HepG2 (cell line): ENCODE measurements around the gene ZNHIT6. TPM values are rescaled to one million over a fixed set of nuclear protein-coding genes. Genes with fewer than 3 reads are reported as not detected.

Experiments
- ATAC-seq: fragments of 200-7000 bp; cut with Tn5 transposase; 3 replicates; pipeline ENCODE4 v1.9.1; 2020; ENCODE audit warnings: mild to moderate bottlenecking, moderate library complexity
- BruUV-seq: library from RNA; stranded (reverse); fragments of 400-500 nt; replicated peaks from 2 replicates; lab custom pipeline; 2021; lab: Mats Ljungman, UMichigan
- CTCF ChIA-PET: fragments of 300-600 bp; formaldehyde crosslinking; extraction: SDS; loops from one replicate; lab custom pipeline; 2021; ENCODE audit warnings: low total read pairs, inconsistent platforms, low intra/inter-chr PET ratio; lab: Yijun Ruan, JAX
- POLR2A ChIA-PET: fragments of 350-600 bp; sonication (Branson Sonifier 250); formaldehyde crosslinking; loops from one replicate; lab custom pipeline; 2020; ENCODE audit warnings: antibody characterized with exemption, inconsistent platforms; lab: Yijun Ruan, JAX
- DNase-seq: peaks from one replicate; pipeline ENCODE4 v3.0.0-alpha.2; 2015; ENCODE audit warnings: low spot score
- FAIRE-seq: peaks from 3 replicates; lab custom pipeline; 2011; peaks lifted over from hg19 to GRCh38; lab: Jason Lieb, UNC
- H2AFZ ChIP-seq: one replicate; pipeline ENCODE4 v1.6.1; 2011; ENCODE audit warnings: low read length, inconsistent platforms
- H3K27ac ChIP-seq: fragments of 300-600 bp; 3 replicates; pipeline ENCODE4 v1.8.0; 2011; ENCODE audit warnings: mixed run types, mild to moderate bottlenecking, mixed read lengths, low read length, inconsistent platforms; ENCODE audit not compliant: insufficient read depth; ENCODE audit errors: extremely low read length
- H3K27me3 ChIP-seq, 2 experiments: fragments of 200-600 bp in 1 of 2; 2 replicates in 1 of 2; 3 replicates in 1 of 2; pipeline versions ENCODE4 v1.6.0 to v1.8.0; 2011; ENCODE audit warnings: low read length in 2 of 2, mild to moderate bottlenecking in 2 of 2, moderate library complexity in 2 of 2, inconsistent platforms in 1 of 2; ENCODE audit not compliant: insufficient read depth in 2 of 2, control insufficient read depth in 1 of 2
- H3K36me3 ChIP-seq, 2 experiments: fragments of 200-600 bp in 1 of 2; replicated peaks in 1 of 2; 2 replicates in 1 of 2; 3 replicates in 1 of 2; pipeline versions ENCODE4 v1.5.1 to v1.8.0; 2011; ENCODE audit warnings: low read length in 2 of 2, inconsistent platforms in 1 of 2; ENCODE audit not compliant: insufficient read depth in 2 of 2, control insufficient read depth in 1 of 2
- H3K4me1 ChIP-seq: 2 replicates; pipeline ENCODE4 v1.5.1; 2012; ENCODE audit warnings: low read length, inconsistent platforms; ENCODE audit not compliant: insufficient read depth
- H3K4me2 ChIP-seq: 2 replicates; pipeline ENCODE4 v1.6.0; 2011; ENCODE audit warnings: low read depth, low read length, inconsistent platforms
- H3K4me3 ChIP-seq, 3 experiments: fragments of 200-600 bp in 1 of 3; sonication (generic), shearing (Covaris generic) in 1 of 3; replicated peaks in 1 of 3; 2 replicates each; pipeline ENCODE4 v1.5.1; 2011 to 2016; ENCODE audit warnings: low read length in 3 of 3, inconsistent platforms in 2 of 3, low read depth in 2 of 3, mild to moderate bottlenecking in 2 of 3, control low read depth in 1 of 3, mixed read lengths in 1 of 3; ENCODE audit not compliant: insufficient read depth in 1 of 3
- H3K79me2 ChIP-seq: one replicate; pipeline ENCODE4 v1.6.1; 2011; ENCODE audit warnings: low read length, inconsistent platforms; ENCODE audit not compliant: insufficient read depth
- H3K9ac ChIP-seq: 2 replicates; pipeline ENCODE4 v1.6.0; 2011; ENCODE audit warnings: mild to moderate bottlenecking, low read depth, low read length, inconsistent platforms; ENCODE audit not compliant: insufficient read depth
- H3K9me3 ChIP-seq: 2 replicates; pipeline ENCODE4 v1.5.1; 2012; ENCODE audit warnings: mild to moderate bottlenecking, low read length
- H4K20me1 ChIP-seq: 2 replicates; pipeline ENCODE4 v1.6.0; 2011; ENCODE audit warnings: inconsistent platforms, mild to moderate bottlenecking, low read length, moderate library complexity; ENCODE audit not compliant: insufficient read depth
- DMAP1 ChIP-seq: IDR thresholded peaks from 2 replicates; pipeline ENCODE4 v1.6.1; 2016
- FOSL2 ChIP-seq: sonication (generic); formaldehyde crosslinking; IDR thresholded peaks from 2 replicates; pipeline ENCODE4 v1.4.0; 2020; ENCODE audit warnings: missing genetic modification reagents
- FOXA3 ChIP-seq: IDR thresholded peaks from 2 replicates; pipeline ENCODE4 v1.6.1; 2016; ENCODE audit warnings: missing genetic modification reagents, missing compliant biosample characterization
- HMG20B ChIP-seq: conservative IDR thresholded peaks from 2 replicates; pipeline ENCODE4 v1.6.1; 2016; ENCODE audit warnings: missing genetic modification reagents, missing compliant biosample characterization
- KDM6A ChIP-seq: IDR thresholded peaks from 2 replicates; pipeline ENCODE4 v1.6.1; 2016; ENCODE audit warnings: low read depth
- NCOA2 ChIP-seq: sonication (generic); formaldehyde crosslinking; IDR thresholded peaks from 2 replicates; pipeline ENCODE4 v1.8.0; 2022; ENCODE audit warnings: inconsistent platforms
- SP2 ChIP-seq: sonication (generic); formaldehyde crosslinking; IDR thresholded peaks from 2 replicates; pipeline ENCODE4 v1.5.1; 2020; ENCODE audit warnings: mild to moderate bottlenecking, missing genetic modification reagents
- TGIF2 ChIP-seq: IDR thresholded peaks from 2 replicates; pipeline ENCODE4 v1.6.1; 2016; ENCODE audit warnings: control low read depth, missing compliant biosample characterization
- XRCC5 ChIP-seq: fragments of 200-400 bp; formaldehyde crosslinking; optimal IDR thresholded peaks from 2 replicates; pipeline ENCODE3; 2017; ENCODE audit warnings: mild to moderate bottlenecking, low read length
- ZFY ChIP-seq: sonication (generic); formaldehyde crosslinking; IDR thresholded peaks from 2 replicates; pipeline ENCODE4 v1.4.0; 2020; ENCODE audit warnings: missing genetic modification reagents
- ZNF577 ChIP-seq: sonication (generic); formaldehyde crosslinking; IDR thresholded peaks from 2 replicates; pipeline ENCODE4 v1.4.0; 2020; ENCODE audit warnings: mild to moderate bottlenecking, low read depth, missing genetic modification reagents, borderline replicate concordance
- ZNF761 ChIP-seq: sonication (generic); formaldehyde crosslinking; conservative IDR thresholded peaks from 2 replicates; pipeline ENCODE4 v1.4.0; 2020; ENCODE audit warnings: mild to moderate bottlenecking, missing genetic modification reagents
- WGBS: methylation state at CpG from one replicate; pipeline ENCODE4 v1.1.6; 2017; ENCODE audit warnings: low lambda C conversion rate; 5-methylcytosine and 5-hydroxymethylcytosine counted together
- in situ Hi-C: cut with HindIII; loops from 2 replicates; pipeline ENCODE4 v1.10.0; 2017; ENCODE audit warnings: low pct_unique_long_range_greater_than_20kb; ENCODE audit not compliant: extremely low pct_ligation_motif_present
- intact Hi-C: fragments of 100-400 bp; cut with micrococcal nuclease; formaldehyde crosslinking; loops from one replicate; pipeline ENCODE4 v1.10.0; 2022; ENCODE audit not compliant: unreplicated experiment
- polyA plus RNA-seq, 8 experiments: library from polyadenylated mRNA; depleted of rRNA in 3 of 8; stranded (reverse) in 7 of 8; unstranded in 1 of 8; fragments of >200 nt; fragmentation: Illumina TruSeq in 4 of 8; extraction: Trizol in 4 of 8; gene quantifications; 2 replicates each; pipeline versions ENCODE4 v1.2.1 to v1.2.3, GENCODE V29; 2011 to 2016; ENCODE audit warnings: low read depth in 4 of 8, missing spikeins in 1 of 8, mixed read lengths in 1 of 8; ENCODE audit not compliant: insufficient read depth in 1 of 8
- total RNA-seq, 5 experiments: library from RNA; depleted of rRNA; stranded (reverse); fragments of >200 nt; fragmentation: Illumina TruSeq; extraction: Trizol; gene quantifications; 2 replicates each; pipeline ENCODE4 v1.2.3, GENCODE V29; 2016; ENCODE audit warnings: low read depth in 1 of 5
- TF ChIP-seq, protein P1 (sequence below): sonication (generic); formaldehyde crosslinking; IDR thresholded peaks from 2 replicates; pipeline ENCODE4 v1.4.0; 2020; ENCODE audit warnings: mild to moderate bottlenecking, missing genetic modification reagents
- TF ChIP-seq, protein P2 (sequence below): sonication (generic); formaldehyde crosslinking; IDR thresholded peaks from 2 replicates; pipeline ENCODE4 v1.4.0; 2020; ENCODE audit warnings: missing genetic modification reagents
- TF ChIP-seq, protein P3 (sequence below): sonication (generic); formaldehyde crosslinking; IDR thresholded peaks from 2 replicates; pipeline ENCODE4 v1.4.0; 2020; ENCODE audit warnings: missing genetic modification reagents
- TF ChIP-seq, protein P4 (sequence below): sonication (generic); formaldehyde crosslinking; IDR thresholded peaks from 2 replicates; pipeline ENCODE4 v1.8.0; 2022; ENCODE audit warnings: mild to moderate bottlenecking, missing genetic modification reagents, moderate library complexity
- TF ChIP-seq, protein P5 (sequence below): sonication (generic); formaldehyde crosslinking; conservative IDR thresholded peaks from 2 replicates; pipeline ENCODE4 v1.4.0; 2020; ENCODE audit warnings: missing genetic modification reagents

Gene ZNHIT6
- total and polyA plus RNA-seq, 2 of the 13 experiments (the other 11 are each of a cell fraction or from before 2014, with no cell fraction given), result 6.0 to 15.2 TPM

DNA sequence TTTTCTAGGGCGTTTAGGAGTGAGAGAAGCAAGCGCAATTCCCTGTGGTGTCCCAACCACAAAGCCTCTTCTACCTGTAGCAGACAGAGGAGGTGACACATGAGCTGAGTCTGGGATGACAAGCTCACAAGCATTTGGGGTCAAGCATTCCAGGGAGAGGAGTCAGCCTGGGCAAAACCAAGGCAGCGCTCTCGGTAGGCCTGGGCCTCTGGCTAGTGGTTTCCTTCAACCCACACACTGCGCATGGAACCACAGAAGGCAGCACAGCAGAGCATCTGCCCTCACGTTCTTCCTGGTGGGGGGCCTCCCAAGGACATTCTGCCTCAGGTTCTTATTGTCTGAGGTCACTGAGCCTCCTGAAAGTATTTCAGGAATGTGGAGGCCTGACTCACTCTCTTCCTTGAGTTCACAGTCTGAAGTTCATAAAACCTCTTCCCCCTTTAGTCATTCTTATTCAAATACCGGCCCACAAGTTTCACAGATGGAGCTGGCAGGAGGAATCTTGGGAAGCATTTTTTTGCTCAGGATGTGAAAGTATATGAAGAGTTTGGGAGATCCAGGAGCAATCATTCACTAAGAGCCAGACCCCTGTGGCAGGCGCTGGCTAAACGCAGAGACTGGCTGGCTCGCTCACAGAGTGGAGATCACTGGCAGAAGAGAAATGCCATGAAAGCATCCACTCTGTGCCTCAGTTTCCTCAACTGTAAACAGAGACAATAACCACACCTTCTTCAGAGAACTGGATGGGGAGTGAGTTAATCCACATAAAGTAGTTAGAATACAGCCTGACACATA, 100.9 kb downstream of the ZNHIT6 start:
- peak overlapping the region in 1 of 3 experiments; percentile 23; a peak in 2 of 6 replicates for H3K4me3 ChIP-seq
- H3K36me3 ChIP-seq, result no peaks in the 10 kb centered on the region
- WGBS, result 40% methylated on average over 6 of the region's 10 CpGs
- H3K4me2 ChIP-seq, result peak overlapping the region; percentile 60
- peak overlapping the region; percentile 34; the same call in 1 of the 2 replicates for H3K9ac ChIP-seq
- intact Hi-C loops, result loop anchor here (1.0 to 2.0 kb wide), 2 partner anchors 23 to 101 kb away; partner anchors contain the start of gene ZNHIT6
- no peaks in the 10 kb centered on the region for H4K20me1 ChIP-seq
- POLR2A ChIA-PET, result interaction anchor here (1.4 to 4.2 kb wide), 7 partner anchors 22 to 331 kb away, joined by 3 to 58 read pairs (median 15); partner anchors contain the start of genes BCL10, CCN1 and ZNHIT6
- in situ Hi-C loops, result loop anchor here (10.0 kb wide), 2 partner anchors 87 to 277 kb away; no protein-coding TSS in a partner anchor
- ATAC-seq, result peak; percentile 78
- H3K79me2 ChIP-seq, result no peaks in the 10 kb centered on the region
- no peaks in the 10 kb centered on the region for H3K27me3 ChIP-seq
- no peak overlapping the region for H2AFZ ChIP-seq
- H3K9me3 ChIP-seq, result no peaks in the 10 kb centered on the region
- peaks cover 57% of the 10 kb centered on the region for H3K4me1 ChIP-seq
- DNase-seq, result peak; percentile 85
- CTCF ChIA-PET, result interaction anchor here (1.4 kb wide), 1 partner anchor 27 kb away, joined by 3 read pairs; the partner anchor contains the start of gene CCN1
- FAIRE-seq, result peak; percentile 66
- no peak overlapping the region for H3K27ac ChIP-seq
- no TSS peak for BruUV-seq
- no peak for TF ChIP-seq ZNF577 (CRISPR knock-in tag)
- 0 out of 2 replicates have a peak, but pooled peaks have one; percentile 20 for TF ChIP-seq HMG20B (CRISPR knock-in tag)
- no peak for TF ChIP-seq DMAP1
- TF ChIP-seq, protein P1, sequence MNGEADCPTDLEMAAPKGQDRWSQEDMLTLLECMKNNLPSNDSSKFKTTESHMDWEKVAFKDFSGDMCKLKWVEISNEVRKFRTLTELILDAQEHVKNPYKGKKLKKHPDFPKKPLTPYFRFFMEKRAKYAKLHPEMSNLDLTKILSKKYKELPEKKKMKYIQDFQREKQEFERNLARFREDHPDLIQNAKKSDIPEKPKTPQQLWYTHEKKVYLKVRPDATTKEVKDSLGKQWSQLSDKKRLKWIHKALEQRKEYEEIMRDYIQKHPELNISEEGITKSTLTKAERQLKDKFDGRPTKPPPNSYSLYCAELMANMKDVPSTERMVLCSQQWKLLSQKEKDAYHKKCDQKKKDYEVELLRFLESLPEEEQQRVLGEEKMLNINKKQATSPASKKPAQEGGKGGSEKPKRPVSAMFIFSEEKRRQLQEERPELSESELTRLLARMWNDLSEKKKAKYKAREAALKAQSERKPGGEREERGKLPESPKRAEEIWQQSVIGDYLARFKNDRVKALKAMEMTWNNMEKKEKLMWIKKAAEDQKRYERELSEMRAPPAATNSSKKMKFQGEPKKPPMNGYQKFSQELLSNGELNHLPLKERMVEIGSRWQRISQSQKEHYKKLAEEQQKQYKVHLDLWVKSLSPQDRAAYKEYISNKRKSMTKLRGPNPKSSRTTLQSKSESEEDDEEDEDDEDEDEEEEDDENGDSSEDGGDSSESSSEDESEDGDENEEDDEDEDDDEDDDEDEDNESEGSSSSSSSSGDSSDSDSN (CRISPR knock-in tag), result 0 out of 2 replicates have a peak, but pooled peaks have one; percentile 24
- TF ChIP-seq, protein P2, sequence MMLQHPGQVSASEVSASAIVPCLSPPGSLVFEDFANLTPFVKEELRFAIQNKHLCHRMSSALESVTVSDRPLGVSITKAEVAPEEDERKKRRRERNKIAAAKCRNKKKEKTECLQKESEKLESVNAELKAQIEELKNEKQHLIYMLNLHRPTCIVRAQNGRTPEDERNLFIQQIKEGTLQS (CRISPR knock-in tag), result peak; percentile 73
- TF ChIP-seq TGIF2 (CRISPR knock-in tag), result 0 out of 2 replicates have a peak, but pooled peaks have one; percentile 25
- peak; percentile 91 for TF ChIP-seq FOSL2 (CRISPR knock-in tag)
- peak; percentile 43 for TF ChIP-seq XRCC5
- 0 out of 2 replicates have a peak, but pooled peaks have one; percentile 21 for TF ChIP-seq KDM6A (CRISPR knock-in tag)
- TF ChIP-seq, protein P3, sequence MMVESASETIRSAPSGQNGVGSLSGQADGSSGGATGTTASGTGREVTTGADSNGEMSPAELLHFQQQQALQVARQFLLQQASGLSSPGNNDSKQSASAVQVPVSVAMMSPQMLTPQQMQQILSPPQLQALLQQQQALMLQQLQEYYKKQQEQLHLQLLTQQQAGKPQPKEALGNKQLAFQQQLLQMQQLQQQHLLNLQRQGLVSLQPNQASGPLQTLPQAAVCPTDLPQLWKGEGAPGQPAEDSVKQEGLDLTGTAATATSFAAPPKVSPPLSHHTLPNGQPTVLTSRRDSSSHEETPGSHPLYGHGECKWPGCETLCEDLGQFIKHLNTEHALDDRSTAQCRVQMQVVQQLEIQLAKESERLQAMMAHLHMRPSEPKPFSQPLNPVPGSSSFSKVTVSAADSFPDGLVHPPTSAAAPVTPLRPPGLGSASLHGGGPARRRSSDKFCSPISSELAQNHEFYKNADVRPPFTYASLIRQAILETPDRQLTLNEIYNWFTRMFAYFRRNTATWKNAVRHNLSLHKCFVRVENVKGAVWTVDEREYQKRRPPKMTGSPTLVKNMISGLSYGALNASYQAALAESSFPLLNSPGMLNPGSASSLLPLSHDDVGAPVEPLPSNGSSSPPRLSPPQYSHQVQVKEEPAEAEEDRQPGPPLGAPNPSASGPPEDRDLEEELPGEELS (CRISPR knock-in tag), result peak; percentile 42; the same call in 1 of the 2 replicates
- peak; percentile 66 for TF ChIP-seq NCOA2 (CRISPR knock-in tag)
- TF ChIP-seq FOXA3 (CRISPR knock-in tag), result no peak
- no peak for TF ChIP-seq SP2 (CRISPR knock-in tag)
- TF ChIP-seq ZFY (CRISPR knock-in tag), result peak; percentile 31; the same call in 1 of the 2 replicates
- no peak for TF ChIP-seq ZNF761 (CRISPR knock-in tag)
- TF ChIP-seq, protein P4, sequence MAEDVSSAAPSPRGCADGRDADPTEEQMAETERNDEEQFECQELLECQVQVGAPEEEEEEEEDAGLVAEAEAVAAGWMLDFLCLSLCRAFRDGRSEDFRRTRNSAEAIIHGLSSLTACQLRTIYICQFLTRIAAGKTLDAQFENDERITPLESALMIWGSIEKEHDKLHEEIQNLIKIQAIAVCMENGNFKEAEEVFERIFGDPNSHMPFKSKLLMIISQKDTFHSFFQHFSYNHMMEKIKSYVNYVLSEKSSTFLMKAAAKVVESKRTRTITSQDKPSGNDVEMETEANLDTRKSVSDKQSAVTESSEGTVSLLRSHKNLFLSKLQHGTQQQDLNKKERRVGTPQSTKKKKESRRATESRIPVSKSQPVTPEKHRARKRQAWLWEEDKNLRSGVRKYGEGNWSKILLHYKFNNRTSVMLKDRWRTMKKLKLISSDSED, result no peak
- TF ChIP-seq, protein P5, sequence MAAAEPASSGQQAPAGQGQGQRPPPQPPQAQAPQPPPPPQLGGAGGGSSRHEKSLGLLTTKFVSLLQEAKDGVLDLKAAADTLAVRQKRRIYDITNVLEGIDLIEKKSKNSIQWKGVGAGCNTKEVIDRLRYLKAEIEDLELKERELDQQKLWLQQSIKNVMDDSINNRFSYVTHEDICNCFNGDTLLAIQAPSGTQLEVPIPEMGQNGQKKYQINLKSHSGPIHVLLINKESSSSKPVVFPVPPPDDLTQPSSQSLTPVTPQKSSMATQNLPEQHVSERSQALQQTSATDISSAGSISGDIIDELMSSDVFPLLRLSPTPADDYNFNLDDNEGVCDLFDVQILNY (CRISPR knock-in tag), result no peak
